ENCODE results near the gene GNA15.

The GNA15 gene

DNA sequence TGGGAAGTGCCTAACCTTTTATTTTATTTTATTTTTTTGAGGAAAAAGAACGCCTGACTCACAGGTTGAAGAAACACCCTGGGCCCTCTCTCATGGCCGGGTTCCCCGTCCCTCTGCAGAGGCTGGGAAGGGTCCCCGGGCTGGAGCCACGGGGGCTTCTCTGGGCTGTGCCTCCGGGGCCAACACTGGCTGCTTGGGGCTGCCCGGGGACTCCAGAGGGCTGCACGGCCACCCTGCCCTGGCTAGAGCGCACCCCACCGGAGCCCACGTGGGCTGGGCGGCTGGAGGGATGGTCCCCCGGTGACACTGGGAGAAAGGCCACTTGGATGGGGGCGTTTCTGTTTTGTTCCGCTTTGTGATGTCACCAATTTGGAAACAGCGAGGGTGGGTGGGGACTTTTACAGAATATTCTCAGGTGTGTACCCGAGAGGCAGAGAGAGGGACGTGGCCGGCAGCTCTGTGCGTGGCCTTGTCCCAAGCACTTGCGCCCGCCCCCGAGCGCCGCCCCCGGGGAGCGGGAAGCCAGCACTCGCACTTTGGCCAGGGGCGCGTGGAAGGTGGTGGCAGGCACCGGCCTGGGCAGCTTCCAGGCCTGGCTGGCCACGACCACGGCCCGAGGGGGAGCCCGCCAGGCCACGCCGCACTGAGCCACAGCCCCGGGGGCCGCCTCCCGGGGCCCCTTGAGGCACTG lies 13.9 kb upstream of the GNA15 start:
- H3K36me3 Mint-ChIP-seq, result no peaks in the 10 kb centered on the region
- DNase-seq (ENCODE audit: low spot score in 2 of 2) (no peak), ATAC-seq (ENCODE audit: low read depth) (no peak)
- no peak overlapping the region for H3K4me3 Mint-ChIP-seq
- H3K27me3 Mint-ChIP-seq, result peaks cover 8% of the 10 kb centered on the region
- H3K27ac Mint-ChIP-seq, result no peak overlapping the region
- H3K4me1 Mint-ChIP-seq, result peaks cover 12% of the 10 kb centered on the region
- no peaks in the 10 kb centered on the region for H3K9me3 Mint-ChIP-seq

DNA sequence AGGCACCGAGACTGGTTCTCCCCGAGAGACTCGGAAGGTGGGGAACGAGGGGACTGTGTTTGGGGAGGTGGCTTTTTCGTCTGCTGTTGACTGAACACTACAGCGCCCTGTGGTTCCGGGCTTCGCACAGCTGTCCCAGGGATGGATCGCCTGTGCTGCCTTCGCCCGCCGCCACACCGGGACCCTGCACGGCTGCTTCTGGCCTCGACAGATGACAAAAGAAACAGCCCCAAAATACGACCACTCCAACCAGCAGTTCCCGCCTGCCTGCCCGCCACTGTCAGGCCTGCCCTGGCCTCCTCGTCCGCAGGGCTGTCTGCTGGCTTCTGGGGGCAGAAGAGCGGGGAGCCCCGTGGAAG lies 13.3 kb upstream of the GNA15 start:
- H3K27me3 Mint-ChIP-seq, result peaks cover 8% of the 10 kb centered on the region
- H3K27ac Mint-ChIP-seq, result no peak overlapping the region
- no peak for ATAC-seq (ENCODE audit: low read depth)
- no peaks in the 10 kb centered on the region for H3K36me3 Mint-ChIP-seq
- DNase-seq (ENCODE audit: low spot score in 2 of 2), result no peak
- H3K4me3 Mint-ChIP-seq, result no peak overlapping the region
- peaks cover 12% of the 10 kb centered on the region for H3K4me1 Mint-ChIP-seq
- no peaks in the 10 kb centered on the region for H3K9me3 Mint-ChIP-seq

DNA sequence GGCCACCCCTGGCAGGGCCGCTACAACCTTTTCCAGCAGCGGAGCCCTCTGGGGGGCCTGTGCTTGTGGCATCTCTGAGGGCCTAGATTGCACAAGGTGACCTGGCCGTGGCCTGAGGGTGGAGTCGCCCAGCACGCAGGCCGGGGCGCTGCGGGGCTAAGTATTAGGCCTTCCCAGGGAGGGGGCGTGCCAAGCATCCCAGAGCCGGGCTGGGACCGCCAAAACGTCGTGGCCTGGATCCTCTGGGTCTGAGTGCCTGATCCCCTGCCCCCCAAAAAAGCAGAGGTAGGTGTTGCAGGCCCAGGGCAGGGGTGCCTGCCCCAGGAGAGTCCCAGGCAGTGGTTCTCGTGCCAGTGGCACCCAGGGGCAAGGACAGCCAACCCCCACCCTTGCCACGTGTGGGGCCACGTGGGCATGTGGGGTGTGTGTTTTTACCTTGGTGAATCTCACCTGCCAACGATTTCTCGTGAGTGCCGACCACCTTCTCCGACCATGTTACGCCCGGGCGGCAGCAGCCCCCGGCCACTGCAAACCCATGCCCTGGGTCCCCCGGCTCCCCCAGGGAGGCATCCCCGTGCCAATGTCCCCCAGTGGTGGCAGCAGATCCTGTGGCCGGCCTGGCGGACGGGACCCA lies 12.6 kb upstream of the GNA15 start:
- H3K27me3 Mint-ChIP-seq, result peaks cover 8% of the 10 kb centered on the region
- DNase-seq (ENCODE audit: low spot score in 2 of 2) (no peak), ATAC-seq (ENCODE audit: low read depth) (no peak)
- H3K4me1 Mint-ChIP-seq, result peaks cover 12% of the 10 kb centered on the region
- H3K36me3 Mint-ChIP-seq, result no peaks in the 10 kb centered on the region
- no peak overlapping the region for H3K4me3 Mint-ChIP-seq
- H3K27ac Mint-ChIP-seq, result no peak overlapping the region
- no peaks in the 10 kb centered on the region for H3K9me3 Mint-ChIP-seq

- Mint-ChIP-seq H3K27ac (no peak overlapping the region), H3K4me1 (peaks cover 12% of the 10 kb centered on the region), H3K27me3 (peaks cover 8% of the 10 kb centered on the region), H3K36me3 (no peaks in the 10 kb centered on the region), H3K4me3 (no peak overlapping the region), H3K9me3 (no peaks in the 10 kb centered on the region)
- DNase-seq (ENCODE audit: low spot score in 2 of 2) (no peak), ATAC-seq (ENCODE audit: low read depth) (no peak)
Measured at GRCh38 chr19:3123956-3124355, 11.9 kb upstream of the GNA15 start.

GRCh38 chr19:3124630-3125029 lies 11.2 kb upstream of the GNA15 start:
- no peak for DNase-seq (ENCODE audit: low spot score in 2 of 2)
- peaks cover 12% of the 10 kb centered on the region for H3K4me1 Mint-ChIP-seq
- no peaks in the 10 kb centered on the region for H3K9me3 Mint-ChIP-seq
- H3K27ac Mint-ChIP-seq, result no peak overlapping the region
- no peaks in the 10 kb centered on the region for H3K36me3 Mint-ChIP-seq
- peaks cover 8% of the 10 kb centered on the region for H3K27me3 Mint-ChIP-seq
- peak; percentile 60 for ATAC-seq (ENCODE audit: low read depth)
- H3K4me3 Mint-ChIP-seq, result no peak overlapping the region

GRCh38 chr19:3125900-3126524 lies 9.8 kb upstream of the GNA15 start:
- no peak overlapping the region for H3K27ac Mint-ChIP-seq
- peak; percentile 67 for ATAC-seq (ENCODE audit: low read depth)
- H3K4me3 Mint-ChIP-seq, result no peak overlapping the region

DNA sequence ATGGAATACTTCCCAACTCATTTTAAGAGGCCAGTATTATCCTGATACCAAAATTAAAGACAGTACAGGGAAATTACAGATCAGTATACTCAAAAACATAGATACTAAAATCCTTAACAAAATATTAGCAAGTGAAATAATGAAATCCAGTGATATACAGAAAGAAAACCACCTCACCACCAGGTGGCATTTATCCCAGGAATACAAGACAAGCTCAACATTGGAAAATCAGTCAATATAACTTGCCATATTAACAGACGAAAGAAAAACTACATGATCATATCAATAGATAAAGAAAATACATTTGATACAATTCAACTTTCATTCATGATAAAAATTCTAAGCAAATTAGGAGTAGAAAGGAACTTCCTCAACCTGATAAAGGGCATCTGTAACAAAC lies 6.7 kb upstream of the GNA15 start:
- no peak for DNase-seq (ENCODE audit: low spot score in 2 of 2)
- Mint-ChIP-seq H3K4me1 (peaks cover 21% of the 10 kb centered on the region), H3K36me3 (no peaks in the 10 kb centered on the region), H3K9me3 (no peaks in the 10 kb centered on the region), H3K27me3 (peaks cover 11% of the 10 kb centered on the region), H3K27ac (no peak overlapping the region), H3K4me3 (no peak overlapping the region)
- ATAC-seq (ENCODE audit: low read depth), result no peak

More at GRCh38 chr19:3125900-3126524, 9.8 kb upstream of the GNA15 start:
- H3K27me3 Mint-ChIP-seq, result peaks cover 8% of the 10 kb centered on the region
- no peaks in the 10 kb centered on the region for H3K36me3 Mint-ChIP-seq
- H3K4me1 Mint-ChIP-seq, result peaks cover 12% of the 10 kb centered on the region
- no peaks in the 10 kb centered on the region for H3K9me3 Mint-ChIP-seq
- DNase-seq (ENCODE audit: low spot score in 2 of 2), result peak; percentile 54 to 67

- Mint-ChIP-seq H3K4me1 (peaks cover 9% of the 10 kb centered on the region), H3K27me3 (peaks cover 6% of the 10 kb centered on the region), H3K4me3 (no peak overlapping the region), H3K36me3 (no peaks in the 10 kb centered on the region), H3K9me3 (no peaks in the 10 kb centered on the region), H3K27ac (no peak overlapping the region)
- no peak for ATAC-seq (ENCODE audit: low read depth)
- DNase-seq (ENCODE audit: low spot score in 2 of 2), result no peak
Measured at GRCh38 chr19:3131168-3131567, 4.7 kb upstream of the GNA15 start.

DNA sequence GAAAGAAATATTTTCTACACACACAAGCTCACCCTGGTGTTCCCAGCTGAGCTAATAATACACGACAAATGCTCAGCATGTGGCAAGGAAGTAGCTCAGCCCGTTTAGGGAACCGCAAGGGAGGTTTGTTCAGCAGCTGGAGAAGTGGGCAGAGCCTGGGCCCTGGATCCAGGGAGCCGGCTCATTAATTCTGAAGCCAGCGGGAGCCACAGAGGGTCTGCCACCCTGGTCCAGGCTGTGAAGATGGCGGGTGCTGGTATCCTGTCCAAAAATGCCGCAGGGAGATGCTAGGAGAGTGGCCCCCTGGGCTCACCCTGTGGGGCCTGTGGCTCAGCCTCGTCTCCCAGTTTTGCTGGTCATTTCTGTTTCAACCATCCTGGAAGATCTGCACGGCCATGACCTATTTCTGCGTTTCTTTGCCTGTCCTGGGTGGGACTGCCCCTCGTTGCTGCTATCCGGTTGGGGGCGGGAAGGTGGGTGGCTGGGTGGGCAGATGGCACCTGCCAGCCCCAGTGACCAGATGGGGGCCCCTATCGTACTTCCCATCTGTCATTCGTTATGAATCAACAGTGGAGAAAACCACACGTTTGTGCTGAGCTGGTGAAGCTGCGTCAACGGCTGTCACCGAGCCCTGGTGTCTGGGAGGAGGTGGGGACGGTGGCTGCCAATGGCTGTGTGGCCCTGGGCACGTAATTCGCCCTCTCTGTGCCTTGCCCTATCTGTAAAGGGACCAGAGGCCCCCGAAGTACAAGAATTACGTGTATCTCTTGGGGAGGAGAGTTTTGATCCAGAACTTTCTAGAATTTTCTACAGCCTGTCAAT lies 2.7 kb upstream of the GNA15 start:
- DNase-seq (ENCODE audit: low spot score in 2 of 2) (peak; percentile 22 to 44), ATAC-seq (ENCODE audit: low read depth) (peak; percentile 83)
- H3K27me3 Mint-ChIP-seq, result peaks cover 6% of the 10 kb centered on the region
- no peaks in the 10 kb centered on the region for H3K9me3 Mint-ChIP-seq
- peak overlapping the region; percentile 17 for H3K4me3 Mint-ChIP-seq
- H3K36me3 Mint-ChIP-seq, result no peaks in the 10 kb centered on the region
- H3K4me1 Mint-ChIP-seq, result peaks cover 9% of the 10 kb centered on the region
- H3K27ac Mint-ChIP-seq, result peak overlapping the region; percentile 7

DNA sequence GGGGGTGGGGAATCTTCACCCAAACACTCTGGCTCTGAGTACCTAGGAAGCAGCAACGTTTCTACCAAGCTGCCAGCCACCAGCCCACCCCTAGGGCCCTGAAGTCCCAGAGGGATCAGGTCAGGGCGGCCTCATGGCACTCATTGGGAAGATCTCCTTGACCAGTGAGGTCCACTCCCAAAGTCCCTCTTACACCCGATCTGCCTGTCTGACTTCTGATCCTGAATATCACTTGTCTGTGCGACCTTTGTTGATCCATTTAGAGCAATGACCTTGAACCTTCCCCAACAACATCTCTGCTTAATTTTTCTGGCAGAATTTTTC lies 2.1 kb upstream of the GNA15 start:
- Mint-ChIP-seq H3K4me1 (peaks cover 9% of the 10 kb centered on the region), H3K9me3 (no peaks in the 10 kb centered on the region), H3K27ac (no peak overlapping the region), H3K27me3 (peaks cover 6% of the 10 kb centered on the region), H3K36me3 (no peaks in the 10 kb centered on the region), H3K4me3 (no peak overlapping the region)
- no peak for ATAC-seq (ENCODE audit: low read depth)
- DNase-seq (ENCODE audit: low spot score in 2 of 2), result no peak

- DNase-seq (ENCODE audit: low spot score in 2 of 2), result no peak
- H3K27me3 Mint-ChIP-seq, result peaks cover 10% of the 10 kb centered on the region
- no peak overlapping the region for H3K27ac Mint-ChIP-seq
- peaks cover 3% of the 10 kb centered on the region for H3K9me3 Mint-ChIP-seq
- no peaks in the 10 kb centered on the region for H3K36me3 Mint-ChIP-seq
- H3K4me1 Mint-ChIP-seq, result peaks cover 18% of the 10 kb centered on the region
- no peak for ATAC-seq (ENCODE audit: low read depth)
- no peak overlapping the region for H3K4me3 Mint-ChIP-seq
Measured at GRCh38 chr19:3136684-3137055, 837 bp downstream of the GNA15 start.

DNA sequence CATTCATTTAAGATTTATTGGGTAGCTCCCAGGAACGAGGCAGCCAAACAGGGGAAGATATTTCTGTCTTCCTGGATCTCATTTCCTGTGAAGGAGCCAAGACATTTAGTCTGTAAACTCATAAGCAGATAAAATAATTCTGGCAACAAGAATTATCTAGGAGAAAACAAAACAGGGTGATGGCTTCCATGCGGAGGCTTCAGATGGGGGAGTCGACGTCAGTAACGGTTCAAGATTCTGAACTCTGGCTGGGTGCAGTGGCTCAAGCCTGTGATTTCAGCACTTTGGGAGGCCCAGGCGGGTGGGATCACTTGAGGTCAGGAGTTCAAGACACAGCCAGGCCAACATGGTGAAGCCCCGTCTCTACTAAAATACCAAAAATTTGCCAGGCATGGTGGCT lies 1.3 kb downstream of the GNA15 start:
- H3K4me1 Mint-ChIP-seq, result peaks cover 19% of the 10 kb centered on the region
- peaks cover 3% of the 10 kb centered on the region for H3K9me3 Mint-ChIP-seq
- no peaks in the 10 kb centered on the region for H3K36me3 Mint-ChIP-seq
- H3K27me3 Mint-ChIP-seq, result peaks cover 10% of the 10 kb centered on the region
- H3K27ac Mint-ChIP-seq, result no peak overlapping the region
- no peak overlapping the region for H3K4me3 Mint-ChIP-seq
- DNase-seq (ENCODE audit: low spot score in 2 of 2) (no peak), ATAC-seq (ENCODE audit: low read depth) (no peak)

DNA sequence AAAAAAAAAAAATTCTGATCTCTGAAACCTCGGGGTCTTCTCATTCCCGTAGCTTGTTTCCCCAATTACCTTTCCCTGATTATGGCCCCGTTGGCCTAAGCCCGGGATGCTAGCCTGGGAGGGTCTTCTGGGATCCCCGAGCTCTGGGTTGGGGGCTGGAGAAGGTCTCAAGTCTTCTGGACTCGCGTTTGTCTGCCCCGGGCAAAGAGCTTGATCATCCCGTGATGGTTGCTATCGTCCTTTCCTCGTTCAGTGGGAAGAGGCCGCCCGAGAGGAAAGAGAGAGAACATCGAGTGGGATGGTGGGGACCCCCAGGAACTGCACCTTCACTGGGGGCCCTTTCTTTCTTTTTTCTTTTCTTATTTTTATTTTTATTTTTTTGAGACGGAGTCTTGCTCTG lies 2.4 kb downstream of the GNA15 start:
- ATAC-seq (ENCODE audit: low read depth), result no peak
- Mint-ChIP-seq H3K4me3 (no peak overlapping the region), H3K27me3 (peaks cover 9% of the 10 kb centered on the region)

GRCh38 chr19:3140667-3141038 lies 4.8 kb downstream of the GNA15 start:
- ATAC-seq (ENCODE audit: low read depth), result peak; percentile 40
- no peak for DNase-seq (ENCODE audit: low spot score in 2 of 2)
- no peaks in the 10 kb centered on the region for H3K36me3 Mint-ChIP-seq
- H3K27me3 Mint-ChIP-seq, result peaks cover 5% of the 10 kb centered on the region
- peaks cover 3% of the 10 kb centered on the region for H3K9me3 Mint-ChIP-seq
- H3K27ac Mint-ChIP-seq, result no peak overlapping the region
- H3K4me3 Mint-ChIP-seq, result no peak overlapping the region
- peaks cover 11% of the 10 kb centered on the region for H3K4me1 Mint-ChIP-seq

More for the DNA sequence above, 2.4 kb downstream of the GNA15 start:
- Mint-ChIP-seq H3K9me3 (peaks cover 3% of the 10 kb centered on the region), H3K4me1 (peaks cover 16% of the 10 kb centered on the region), H3K27ac (no peak overlapping the region), H3K36me3 (no peaks in the 10 kb centered on the region)
- no peak for DNase-seq (ENCODE audit: low spot score in 2 of 2)

All from memory B cell (primary cell).